DND-41 (cell line): ENCODE measurements around the gene FBXO11.

Experiments
- EZH2 ChIP-seq: IDR thresholded peaks from 3 replicates; pipeline ENCODE4 v1.6.1; 2012; ENCODE audit warnings: borderline replicate concordance, low read depth, mild to moderate bottlenecking, moderate library complexity, low read length, inconsistent platforms; ENCODE audit not compliant: severe bottlenecking
- TF ChIP-seq, protein P1 (sequence below): IDR thresholded peaks from 2 replicates; pipeline ENCODE4 v1.5.1; 2012; ENCODE audit warnings: borderline replicate concordance, low read length, moderate library complexity, mild to moderate bottlenecking; ENCODE audit not compliant: poor library complexity, severe bottlenecking; ENCODE audit errors: extremely low read depth

DNA sequence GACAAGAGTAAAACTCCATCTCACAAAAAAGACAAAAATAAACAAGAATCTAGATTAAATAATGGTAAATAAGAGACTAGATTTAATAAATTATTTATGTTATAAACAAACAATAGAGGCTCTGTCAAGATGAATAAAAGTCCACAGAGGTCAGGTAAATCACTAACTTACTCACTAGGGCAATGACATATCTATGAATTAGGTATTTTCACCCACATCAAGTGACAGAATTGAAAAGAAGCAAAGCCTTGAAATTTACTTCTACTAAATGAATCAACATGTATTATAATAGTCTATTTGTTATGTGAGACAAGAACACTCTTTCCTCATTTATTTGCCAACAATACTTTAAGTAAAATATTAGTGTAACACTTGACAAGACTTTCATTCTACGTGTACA, 41.7 kb downstream of the FBXO11 start:
- TF ChIP-seq, protein P1, sequence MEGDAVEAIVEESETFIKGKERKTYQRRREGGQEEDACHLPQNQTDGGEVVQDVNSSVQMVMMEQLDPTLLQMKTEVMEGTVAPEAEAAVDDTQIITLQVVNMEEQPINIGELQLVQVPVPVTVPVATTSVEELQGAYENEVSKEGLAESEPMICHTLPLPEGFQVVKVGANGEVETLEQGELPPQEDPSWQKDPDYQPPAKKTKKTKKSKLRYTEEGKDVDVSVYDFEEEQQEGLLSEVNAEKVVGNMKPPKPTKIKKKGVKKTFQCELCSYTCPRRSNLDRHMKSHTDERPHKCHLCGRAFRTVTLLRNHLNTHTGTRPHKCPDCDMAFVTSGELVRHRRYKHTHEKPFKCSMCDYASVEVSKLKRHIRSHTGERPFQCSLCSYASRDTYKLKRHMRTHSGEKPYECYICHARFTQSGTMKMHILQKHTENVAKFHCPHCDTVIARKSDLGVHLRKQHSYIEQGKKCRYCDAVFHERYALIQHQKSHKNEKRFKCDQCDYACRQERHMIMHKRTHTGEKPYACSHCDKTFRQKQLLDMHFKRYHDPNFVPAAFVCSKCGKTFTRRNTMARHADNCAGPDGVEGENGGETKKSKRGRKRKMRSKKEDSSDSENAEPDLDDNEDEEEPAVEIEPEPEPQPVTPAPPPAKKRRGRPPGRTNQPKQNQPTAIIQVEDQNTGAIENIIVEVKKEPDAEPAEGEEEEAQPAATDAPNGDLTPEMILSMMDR: no peak
- TF ChIP-seq EZH2: no peak
